Activated T-cell treated with anti-CD3 and anti-CD28 coated beads, Interleukin-2, amount 50 U/mL, for 72 hours (primary cell): Measurements from ENCODE around the gene SAMD4A. TPM values are rescaled to one million over a fixed set of nuclear protein-coding genes. Genes with fewer than 3 reads are reported as not detected.
"Not testable (repeated sequence)": the region's sequence is repeated elsewhere in the genome, so short reads cannot be mapped to it uniquely, and the experiment has no call there.

ENCODE experiments used
- ATAC-seq, 2 donors: fragments of 150-1000 bp; cut with Tn5 transposase; replicated peaks in 1 of 2; 2 replicates each; pipeline ENCODE4 v1.10.0; 2021; ENCODE audit warnings: moderate library complexity in 2 of 2, mild to moderate bottlenecking in 1 of 2
- DNase-seq, 2 donors: peaks; one replicate each; pipeline ENCODE4 v3.0.0; 2021 to 2022; ENCODE audit warnings: mixed read lengths in 1 of 2
- H3K27ac Mint-ChIP-seq: one replicate; pipeline ENCODE4 v1.8.0; 2022; ENCODE audit warnings: mild to moderate bottlenecking, moderate library complexity, mixed read lengths
- H3K27me3 Mint-ChIP-seq: one replicate; pipeline ENCODE4 v1.8.0; 2022; ENCODE audit warnings: low read depth, mixed read lengths
- H3K36me3 Mint-ChIP-seq, 2 donors: one replicate each; pipeline ENCODE4 v1.8.0; 2022; ENCODE audit warnings: mixed read lengths in 2 of 2, mild to moderate bottlenecking in 1 of 2; ENCODE audit not compliant: insufficient read depth in 2 of 2
- H3K4me1 Mint-ChIP-seq: one replicate; pipeline ENCODE4 v1.8.0; 2022; ENCODE audit warnings: low read depth, mixed read lengths
- H3K4me3 Mint-ChIP-seq, 2 donors: one replicate each; pipeline ENCODE4 v1.8.0; 2022; ENCODE audit warnings: mild to moderate bottlenecking in 2 of 2, mixed read lengths in 2 of 2, moderate library complexity in 2 of 2
- H3K9me3 Mint-ChIP-seq, 2 donors: one replicate each; pipeline ENCODE4 v1.8.0; 2022; ENCODE audit warnings: mixed read lengths in 2 of 2
- total RNA-seq, 2 donors: library from RNA; stranded (reverse); gene quantifications; one replicate each; pipeline ENCODE4 v1.2.3, GENCODE V29; 2022

Gene SAMD4A
- total RNA-seq, 2 donors from 2014 or later: 8.2 to 10.1 TPM

GRCh38 chr14:54791001-54791400, 224.1 kb downstream of the SAMD4A start:
- Mint-ChIP-seq H3K36me3 (peaks cover 2 to 5% of the 10 kb centered on the region in 2 donors), H3K27ac (no peak overlapping the region), H3K9me3 (peaks cover 0 to 3% of the 10 kb centered on the region in 2 donors), H3K4me3 (no peak overlapping the region), H3K4me1 (no peaks in the 10 kb centered on the region), H3K27me3 (no peaks in the 10 kb centered on the region)
- DNase-seq (no peak), ATAC-seq (no peak)

- Mint-ChIP-seq H3K27me3 (no peaks in the 10 kb centered on the region), H3K27ac (no peak overlapping the region), H3K4me3 (no peak overlapping the region), H3K4me1 (no peaks in the 10 kb centered on the region), H3K9me3 (peaks cover 0 to 3% of the 10 kb centered on the region in 2 donors), H3K36me3 (peaks cover 2 to 5% of the 10 kb centered on the region in 2 donors)
- no peak for DNase-seq
- no peak for ATAC-seq
Measured at GRCh38 chr14:54792288-54792687, 225.4 kb downstream of the SAMD4A start.

GRCh38 chr14:54794159-54794558, 227.2 kb downstream of the SAMD4A start:
- no peak for ATAC-seq
- no peak overlapping the region for H3K4me3 Mint-ChIP-seq

GRCh38 chr14:54794796-54795195, 227.9 kb downstream of the SAMD4A start:
- Mint-ChIP-seq H3K27ac (no peak overlapping the region), H3K4me3 (no peak overlapping the region), H3K36me3 (peaks cover 2 to 5% of the 10 kb centered on the region in 2 donors), H3K4me1 (no peaks in the 10 kb centered on the region), H3K27me3 (peaks cover 3% of the 10 kb centered on the region), H3K9me3 (peaks cover 0 to 3% of the 10 kb centered on the region in 2 donors)
- DNase-seq: no peak
- no peak for ATAC-seq

More at GRCh38 chr14:54794159-54794558, 227.2 kb downstream of the SAMD4A start:
- no peaks in the 10 kb centered on the region for H3K4me1 Mint-ChIP-seq
- H3K36me3 Mint-ChIP-seq: peaks cover 2 to 5% of the 10 kb centered on the region in 2 donors
- no peak overlapping the region for H3K27ac Mint-ChIP-seq
- no peak for DNase-seq
- H3K9me3 Mint-ChIP-seq: peaks cover 0 to 3% of the 10 kb centered on the region in 2 donors
- H3K27me3 Mint-ChIP-seq: no peaks in the 10 kb centered on the region

- Mint-ChIP-seq H3K9me3 (peaks cover 0 to 3% of the 10 kb centered on the region in 2 donors), H3K36me3 (peaks cover 2 to 5% of the 10 kb centered on the region in 2 donors), H3K27ac (no peak overlapping the region), H3K4me1 (no peaks in the 10 kb centered on the region), H3K27me3 (peaks cover 24% of the 10 kb centered on the region), H3K4me3 (no peak overlapping the region)
- DNase-seq (no peak), ATAC-seq (no peak)
Measured at GRCh38 chr14:54796961-54797360, 230.0 kb downstream of the SAMD4A start.

GRCh38 chr14:54797556-54797955, 230.6 kb downstream of the SAMD4A start:
- H3K27me3 Mint-ChIP-seq: peaks cover 24% of the 10 kb centered on the region
- H3K4me1 Mint-ChIP-seq: no peaks in the 10 kb centered on the region
- peaks cover 0 to 3% of the 10 kb centered on the region in 2 donors for H3K9me3 Mint-ChIP-seq
- H3K4me3 Mint-ChIP-seq: no peak overlapping the region
- H3K27ac Mint-ChIP-seq: no peak overlapping the region
- ATAC-seq (no peak), DNase-seq (no peak)
- peaks cover 2 to 5% of the 10 kb centered on the region in 2 donors for H3K36me3 Mint-ChIP-seq

- Mint-ChIP-seq H3K4me1 (no peaks in the 10 kb centered on the region), H3K27ac (no peak overlapping the region), H3K9me3 (peaks cover 0 to 3% of the 10 kb centered on the region in 2 donors), H3K36me3 (peaks cover 2 to 5% of the 10 kb centered on the region in 2 donors), H3K4me3 (no peak overlapping the region), H3K27me3 (peaks cover 28% of the 10 kb centered on the region)
- ATAC-seq (no peak), DNase-seq (no peak)
Measured at GRCh38 chr14:54797986-54798385, 231.1 kb downstream of the SAMD4A start.

- peaks cover 0 to 3% of the 10 kb centered on the region in 2 donors for H3K9me3 Mint-ChIP-seq
- H3K27me3 Mint-ChIP-seq: peaks cover 30% of the 10 kb centered on the region
- peaks cover 2 to 5% of the 10 kb centered on the region in 2 donors for H3K36me3 Mint-ChIP-seq
- H3K4me3 Mint-ChIP-seq: no peak overlapping the region
- ATAC-seq (no peak), DNase-seq (no peak)
- no peaks in the 10 kb centered on the region for H3K4me1 Mint-ChIP-seq
- H3K27ac Mint-ChIP-seq: no peak overlapping the region
Measured at GRCh38 chr14:54798465-54799124, 231.7 kb downstream of the SAMD4A start.

GRCh38 chr14:54801482-54801881, 234.6 kb downstream of the SAMD4A start:
- H3K4me1 Mint-ChIP-seq, H3K36me3 Mint-ChIP-seq, H3K27ac Mint-ChIP-seq, H3K9me3 Mint-ChIP-seq, DNase-seq, ATAC-seq, H3K4me3 Mint-ChIP-seq: not testable (repeated sequence)
- H3K27me3 Mint-ChIP-seq: peaks cover 47% of the 10 kb centered on the region

GRCh38 chr14:54803396-54803795, 236.5 kb downstream of the SAMD4A start:
- DNase-seq (no peak), ATAC-seq (no peak)
- Mint-ChIP-seq H3K4me1 (peaks cover 9% of the 10 kb centered on the region), H3K9me3 (no peaks in the 10 kb centered on the region), H3K4me3 (no peak overlapping the region), H3K36me3 (no peaks in the 10 kb centered on the region), H3K27me3 (peaks cover 47% of the 10 kb centered on the region), H3K27ac (no peak overlapping the region)

- no peak for DNase-seq
- no peak overlapping the region for H3K4me3 Mint-ChIP-seq
- ATAC-seq: no peak
- H3K27me3 Mint-ChIP-seq: peaks cover 47% of the 10 kb centered on the region
- no peak overlapping the region for H3K27ac Mint-ChIP-seq
- peaks cover 9% of the 10 kb centered on the region for H3K4me1 Mint-ChIP-seq
- no peaks in the 10 kb centered on the region for H3K9me3 Mint-ChIP-seq
- no peaks in the 10 kb centered on the region for H3K36me3 Mint-ChIP-seq
Measured at GRCh38 chr14:54803926-54804537, 237.1 kb downstream of the SAMD4A start.

GRCh38 chr14:54804538-54805041, 237.7 kb downstream of the SAMD4A start:
- Mint-ChIP-seq H3K9me3 (no peaks in the 10 kb centered on the region), H3K27me3 (peaks cover 46% of the 10 kb centered on the region), H3K4me1 (peaks cover 10% of the 10 kb centered on the region), H3K27ac (no peak overlapping the region), H3K36me3 (no peaks in the 10 kb centered on the region), H3K4me3 (no peak overlapping the region)
- DNase-seq: no peak
- ATAC-seq: no peak

GRCh38 chr14:54805070-54805444, 238.1 kb downstream of the SAMD4A start:
- ATAC-seq: no peak
- no peak overlapping the region for H3K27ac Mint-ChIP-seq
- peaks cover 42% of the 10 kb centered on the region for H3K27me3 Mint-ChIP-seq
- H3K4me3 Mint-ChIP-seq: no peak overlapping the region
- H3K9me3 Mint-ChIP-seq: no peaks in the 10 kb centered on the region
- no peak for DNase-seq
- H3K36me3 Mint-ChIP-seq: no peaks in the 10 kb centered on the region
- peaks cover 15% of the 10 kb centered on the region for H3K4me1 Mint-ChIP-seq
